GM12878 (cell line): ENCODE results near the gene NSG1. TPM values are rescaled to one million over a fixed set of nuclear protein-coding genes. Genes with fewer than 3 reads are reported as not detected.

Experiments used
- ATAC-seq: fragments of 200-7000 bp; cut with Tn5 transposase; 3 replicates; pipeline ENCODE4 v1.9.1; 2020; ENCODE audit warnings: mild to moderate bottlenecking, moderate library complexity
- BruUV-seq: library from RNA; stranded (reverse); fragments of 400-500 nt; replicated peaks from 2 replicates; lab custom pipeline; 2021; lab: Mats Ljungman, UMichigan
- CTCF ChIA-PET: fragments of 300-600 bp; sonication (Branson Sonifier 250); formaldehyde crosslinking; extraction: SDS; loops from one replicate; lab custom pipeline; 2021; ENCODE audit warnings: inconsistent platforms; lab: Yijun Ruan, JAX
- POLR2A ChIA-PET: fragments of 350-600 bp; formaldehyde crosslinking; extraction: SDS; loops from one replicate; lab custom pipeline; 2021; ENCODE audit warnings: inconsistent platforms; lab: Charles Lee
- RAD21 ChIA-PET: fragments of 300-600 bp; sonication (Branson Sonifier 250); formaldehyde crosslinking; loops from one replicate; lab custom pipeline; 2023; ENCODE audit warnings: antibody characterized with exemption; ENCODE audit not compliant: unreplicated experiment; lab: Charles Lee
- SMC1A ChIA-PET: fragments of 300-600 bp; sonication (Branson Sonifier 250); formaldehyde crosslinking; loops from one replicate; lab custom pipeline; 2023; ENCODE audit not compliant: unreplicated experiment, uncharacterized antibody; lab: Charles Lee
- DNase-seq: peaks from one replicate; pipeline ENCODE4 v3.0.0-alpha.2; 2011; ENCODE audit warnings: low read depth, low spot score
- FAIRE-seq: peaks from 3 replicates; lab custom pipeline; 2011; peaks lifted over from hg19 to GRCh38; lab: Jason Lieb, UNC
- H2AFZ ChIP-seq: 2 replicates; pipeline ENCODE4 v1.6.0; 2011; ENCODE audit warnings: low read depth, low read length, control low read depth; ENCODE audit not compliant: control insufficient read depth
- H3K27ac ChIP-seq: 2 replicates; pipeline ENCODE4 v1.5.1; 2011; ENCODE audit warnings: control low read depth; ENCODE audit not compliant: control insufficient read depth, insufficient read depth
- H3K27me3 ChIP-seq, 2 experiments: replicated peaks in 1 of 2; 2 replicates each; pipeline versions ENCODE4 v1.6.0 to v1.6.1; 2011; ENCODE audit warnings: low read length in 1 of 2; ENCODE audit not compliant: control insufficient read depth in 2 of 2, insufficient read depth in 2 of 2
- H3K36me3 ChIP-seq, 2 experiments: 2 replicates each; pipeline ENCODE4 v1.5.1; 2011; ENCODE audit warnings: low read length in 1 of 2; ENCODE audit not compliant: control insufficient read depth in 2 of 2, insufficient read depth in 2 of 2
- H3K4me1 ChIP-seq: 2 replicates; pipeline ENCODE4 v1.6.1; 2011; ENCODE audit warnings: mild to moderate bottlenecking, low read length, moderate library complexity, mixed read lengths; ENCODE audit not compliant: control insufficient read depth, insufficient read depth
- H3K4me2 ChIP-seq: 2 replicates; pipeline ENCODE4 v1.6.0; 2011; ENCODE audit warnings: control low read depth; ENCODE audit not compliant: control insufficient read depth, insufficient read depth
- H3K4me3 ChIP-seq: fragments of 200-600 bp; sonication (generic); 2 replicates; pipeline ENCODE4 v1.5.1; 2016
- H3K79me2 ChIP-seq: 2 replicates; pipeline ENCODE4 v1.6.0; 2011; ENCODE audit warnings: low read length; ENCODE audit not compliant: control insufficient read depth, insufficient read depth
- H3K9ac ChIP-seq: 2 replicates; pipeline ENCODE4 v1.8.0; 2011; ENCODE audit warnings: low read length, control low read depth, mixed read lengths; ENCODE audit not compliant: control insufficient read depth, insufficient read depth
- H3K9me3 ChIP-seq: replicated peaks from 3 replicates; pipeline ENCODE4 v1.5.1; 2011; ENCODE audit warnings: mild to moderate bottlenecking, low read length; ENCODE audit not compliant: control insufficient read depth, insufficient read depth
- H4K20me1 ChIP-seq: 2 replicates; pipeline ENCODE4 v1.6.0; 2011; ENCODE audit not compliant: control insufficient read depth, insufficient read depth
- BACH1 ChIP-seq: fragments of 450-650 bp; IDR thresholded peaks from 2 replicates; pipeline ENCODE4 v1.6.1; 2017; ENCODE audit warnings: mild to moderate bottlenecking, borderline replicate concordance
- BCL11A ChIP-seq: IDR thresholded peaks from 2 replicates; pipeline ENCODE4 v1.6.1; 2011; ENCODE audit warnings: low read depth, low read length
- BCL3 ChIP-seq: IDR thresholded peaks from 2 replicates; pipeline ENCODE4 v1.6.1; 2011; ENCODE audit warnings: borderline replicate concordance, low read depth, mild to moderate bottlenecking, moderate library complexity, low read length; ENCODE audit not compliant: insufficient read depth, poor library complexity, severe bottlenecking
- CBFB ChIP-seq: IDR thresholded peaks from 2 replicates; pipeline ENCODE4 v1.6.1; 2016; ENCODE audit warnings: antibody characterized with exemption, low read depth
- CTCF ChIP-seq, 3 experiments: IDR thresholded peaks in 2 of 3; conservative IDR thresholded peaks in 1 of 3; 2 replicates each; pipeline ENCODE4 v1.5.1; 2011; ENCODE audit warnings: low read depth in 3 of 3, low read length in 3 of 3, mild to moderate bottlenecking in 3 of 3, control low read depth in 2 of 3, moderate library complexity in 2 of 3, inconsistent platforms in 1 of 3, mixed read lengths in 1 of 3; ENCODE audit not compliant: control insufficient read depth in 2 of 3, insufficient read depth in 1 of 3; ENCODE audit errors: extremely low read depth in 1 of 3
- CUX1 ChIP-seq: IDR thresholded peaks from 2 replicates; pipeline ENCODE4 v1.6.1; 2012; ENCODE audit warnings: improper control_type of control experiment, low read depth, low read length; ENCODE audit not compliant: insufficient replicate concordance
- GABPA ChIP-seq: IDR thresholded peaks from 2 replicates; pipeline ENCODE4 v1.6.1; 2014; ENCODE audit warnings: antibody characterized with exemption, low read depth, mild to moderate bottlenecking, inconsistent platforms
- MLLT1 ChIP-seq: fragments of 450-650 bp; IDR thresholded peaks from 2 replicates; pipeline ENCODE4 v1.6.1; 2016; ENCODE audit warnings: mild to moderate bottlenecking
- NR2F1 ChIP-seq: fragments of 450-650 bp; conservative IDR thresholded peaks from 2 replicates; pipeline ENCODE4 v1.6.1; 2017; ENCODE audit warnings: mild to moderate bottlenecking
- PKNOX1 ChIP-seq: fragments of 450-650 bp; IDR thresholded peaks from 2 replicates; pipeline ENCODE4 v1.6.1; 2016; ENCODE audit warnings: mild to moderate bottlenecking
- RFX5 ChIP-seq: IDR thresholded peaks from 2 replicates; pipeline ENCODE4 v1.6.1; 2011; ENCODE audit warnings: low read depth, low read length, improper control_type of control experiment
- WGBS: methylation state at CpG from one replicate; pipeline ENCODE4 v1.1.6; 2016; ENCODE audit warnings: low lambda C conversion rate; ENCODE audit not compliant: insufficient replicate concordance, insufficient coverage; ENCODE audit errors: missing lambda C conversion rate; 5-methylcytosine and 5-hydroxymethylcytosine counted together
- in situ Hi-C: fragments of 300-500 bp; cut with MboI; formaldehyde crosslinking; loops from 9 replicates; pipeline ENCODE4 v1.14.3; 2018; ENCODE audit warnings: mixed read lengths
- intact Hi-C: fragments of 100-400 bp; cut with micrococcal nuclease; formaldehyde crosslinking; loops from one replicate; pipeline ENCODE4 v1.14.2; 2022; ENCODE audit not compliant: unreplicated experiment
- polyA plus RNA-seq, 11 experiments: library from polyadenylated mRNA; depleted of rRNA in 4 of 11; unstranded in 6 of 11; stranded (reverse) in 5 of 11; fragments of >200 nt; fragmentation: Nextera tagmentation in 4 of 11; fragmentation: Illumina TruSeq in 1 of 11; extraction: Ambion mirVana in 4 of 11; extraction: Trizol in 1 of 11; gene quantifications; 1 replicate in 1 of 11; 2 replicates in 10 of 11; pipeline versions ENCODE4 v1.2.1 to v1.2.3, GENCODE V29; 2011 to 2016; ENCODE audit warnings: inconsistent platforms in 2 of 11, missing spikeins in 2 of 11, low read depth in 1 of 11
- total RNA-seq, 4 experiments: library from RNA; depleted of rRNA in 3 of 4; stranded (reverse); fragments of >200 nt in 3 of 4; fragmentation: Illumina TruSeq in 1 of 4; extraction: Trizol in 1 of 4; gene quantifications; 2 replicates each; pipeline versions ENCODE4 v1.2.1 to v1.2.3, GENCODE V29; 2013 to 2021

NSG1 gene
- total and polyA plus RNA-seq, 10 of the 15 experiments (the other 5 are each of a cell fraction or from before 2014, with no cell fraction given), result 0.03 to 0.19 (median 0.10) TPM; not detected in 5

GRCh38 chr4:4395849-4396627 is 9.1 kb downstream of the NSG1 start:
- POLR2A ChIA-PET, result no interaction called here
- SMC1A ChIA-PET, result no interaction called here
- Histone ChIP-seq H3K9me3 (no peaks in the 10 kb centered on the region), H3K4me3 (no peak overlapping the region), H3K27ac (no peak overlapping the region), H4K20me1 (no peaks in the 10 kb centered on the region), H3K79me2 (no peaks in the 10 kb centered on the region), H3K27me3 (no peaks in the 10 kb centered on the region; a peak in 1 of 4 replicates), H2AFZ (no peak overlapping the region; the same call in 1 of the 2 replicates), H3K4me1 (no peaks in the 10 kb centered on the region), H3K4me2 (0 out of 2 replicates have a peak overlapping the region, but pooled peaks have one; percentile 28), H3K36me3 (no peaks in the 10 kb centered on the region), H3K9ac (no peak overlapping the region)
- FAIRE-seq (no peak), ATAC-seq (peak; percentile 77), DNase-seq (no peak)
- no TSS peak for BruUV-seq
- in situ Hi-C loops (no loop called here), intact Hi-C loops (no loop called here)
- RAD21 ChIA-PET, result no interaction called here
- CTCF ChIA-PET, result no interaction called here
- WGBS, result 28% methylated on average over 26 of the region's 26 CpGs
- no peak for TF ChIP-seq CUX1
- no peak for TF ChIP-seq CTCF (IDR thresholded peaks at IDR 0.05 in 2 of 3, conservative IDR thresholded peaks at IDR 0.05 in 1 of 3; ENCODE audit: control insufficient read depth in 2 of 3, extremely low read depth in 1 of 3, insufficient read depth in 1 of 3, low read depth in 3 of 3, low read length in 3 of 3)
- TF ChIP-seq CBFB, result no peak
- no peak for TF ChIP-seq GABPA
- no peak for TF ChIP-seq BCL3
- peak; percentile 60; the same call in 1 of the 2 replicates for TF ChIP-seq RFX5
- TF ChIP-seq NR2F1, result no peak
- TF ChIP-seq PKNOX1, result peak; percentile 26; the same call in 1 of the 2 replicates
- peak; percentile 49; the same call in 1 of the 2 replicates for TF ChIP-seq MLLT1
- no peak for TF ChIP-seq BACH1
- TF ChIP-seq BCL11A, result no peak
